HepG2 (cell line): ENCODE measurements around the gene SLC16A13. TPM values are rescaled to one million over a fixed set of nuclear protein-coding genes. Genes with fewer than 3 reads are reported as not detected.

Source experiments
- DMAP1 ChIP-seq: IDR thresholded peaks from 2 replicates; pipeline ENCODE4 v1.6.1; 2016
- HDAC2 ChIP-seq: sonication (generic); formaldehyde crosslinking; IDR thresholded peaks from 2 replicates; pipeline ENCODE4 v1.4.0; 2020; ENCODE audit warnings: missing genetic modification reagents
- KDM6A ChIP-seq: IDR thresholded peaks from 2 replicates; pipeline ENCODE4 v1.6.1; 2016; ENCODE audit warnings: low read depth
- MAFF ChIP-seq: IDR thresholded peaks from 2 replicates; pipeline ENCODE4 v1.6.1; 2011; ENCODE audit warnings: low read depth, low read length, improper control_type of control experiment
- NCOA2 ChIP-seq: sonication (generic); formaldehyde crosslinking; IDR thresholded peaks from 2 replicates; pipeline ENCODE4 v1.8.0; 2022; ENCODE audit warnings: inconsistent platforms
- NR2F6 ChIP-seq, 2 experiments: IDR thresholded peaks; 2 replicates each; pipeline ENCODE4 v1.6.1; 2016; ENCODE audit warnings: antibody characterized with exemption in 1 of 2, mild to moderate bottlenecking in 1 of 2
- RARA ChIP-seq: IDR thresholded peaks from 2 replicates; pipeline ENCODE4 v1.6.1; 2016; ENCODE audit warnings: missing genetic modification reagents, missing compliant biosample characterization
- SALL1 ChIP-seq: sonication (generic); formaldehyde crosslinking; IDR thresholded peaks from 2 replicates; pipeline ENCODE4 v1.8.0; 2022; ENCODE audit warnings: mild to moderate bottlenecking, missing genetic modification reagents
- ZNF605 ChIP-seq: sonication (generic); formaldehyde crosslinking; IDR thresholded peaks from 2 replicates; pipeline ENCODE4 v1.8.0; 2022; ENCODE audit warnings: mild to moderate bottlenecking, missing genetic modification reagents
- ZNF614 ChIP-seq: IDR thresholded peaks from 2 replicates; pipeline ENCODE4 v1.6.1; 2018; ENCODE audit warnings: missing biosample characterization, missing genetic modification reagents, inconsistent platforms, borderline replicate concordance
- ZNF761 ChIP-seq: sonication (generic); formaldehyde crosslinking; conservative IDR thresholded peaks from 2 replicates; pipeline ENCODE4 v1.4.0; 2020; ENCODE audit warnings: mild to moderate bottlenecking, missing genetic modification reagents
- polyA plus RNA-seq, 8 experiments: library from polyadenylated mRNA; depleted of rRNA in 3 of 8; stranded (reverse) in 7 of 8; unstranded in 1 of 8; fragments of >200 nt; fragmentation: Illumina TruSeq in 4 of 8; extraction: Trizol in 4 of 8; gene quantifications; 2 replicates each; pipeline versions ENCODE4 v1.2.1 to v1.2.3, GENCODE V29; 2011 to 2016; ENCODE audit warnings: low read depth in 4 of 8, missing spikeins in 1 of 8, mixed read lengths in 1 of 8; ENCODE audit not compliant: insufficient read depth in 1 of 8
- total RNA-seq, 5 experiments: library from RNA; depleted of rRNA; stranded (reverse); fragments of >200 nt; fragmentation: Illumina TruSeq; extraction: Trizol; gene quantifications; 2 replicates each; pipeline ENCODE4 v1.2.3, GENCODE V29; 2016; ENCODE audit warnings: low read depth in 1 of 5
- TF ChIP-seq, protein P1 (sequence below): IDR thresholded peaks from 2 replicates; pipeline ENCODE4 v1.6.1; 2016; ENCODE audit warnings: low read depth, missing genetic modification reagents, missing compliant biosample characterization
- TF ChIP-seq, protein P2 (sequence below): sonication (generic); formaldehyde crosslinking; IDR thresholded peaks from 2 replicates; pipeline ENCODE4 v1.4.0; 2020; ENCODE audit warnings: missing genetic modification reagents, borderline replicate concordance
- TF ChIP-seq, protein P3 (sequence below): IDR thresholded peaks from 2 replicates; pipeline ENCODE4 v1.6.1; 2016; ENCODE audit warnings: mild to moderate bottlenecking
- TF ChIP-seq, protein P4 (sequence below): sonication (generic); formaldehyde crosslinking; IDR thresholded peaks from 2 replicates; pipeline ENCODE4 v1.4.0; 2020; ENCODE audit warnings: missing genetic modification reagents

Gene SLC16A13
- total and polyA plus RNA-seq, 2 of the 13 experiments (the other 11 are each of a cell fraction or from before 2014, with no cell fraction given), result 2.2 to 3.0 TPM

DNA sequence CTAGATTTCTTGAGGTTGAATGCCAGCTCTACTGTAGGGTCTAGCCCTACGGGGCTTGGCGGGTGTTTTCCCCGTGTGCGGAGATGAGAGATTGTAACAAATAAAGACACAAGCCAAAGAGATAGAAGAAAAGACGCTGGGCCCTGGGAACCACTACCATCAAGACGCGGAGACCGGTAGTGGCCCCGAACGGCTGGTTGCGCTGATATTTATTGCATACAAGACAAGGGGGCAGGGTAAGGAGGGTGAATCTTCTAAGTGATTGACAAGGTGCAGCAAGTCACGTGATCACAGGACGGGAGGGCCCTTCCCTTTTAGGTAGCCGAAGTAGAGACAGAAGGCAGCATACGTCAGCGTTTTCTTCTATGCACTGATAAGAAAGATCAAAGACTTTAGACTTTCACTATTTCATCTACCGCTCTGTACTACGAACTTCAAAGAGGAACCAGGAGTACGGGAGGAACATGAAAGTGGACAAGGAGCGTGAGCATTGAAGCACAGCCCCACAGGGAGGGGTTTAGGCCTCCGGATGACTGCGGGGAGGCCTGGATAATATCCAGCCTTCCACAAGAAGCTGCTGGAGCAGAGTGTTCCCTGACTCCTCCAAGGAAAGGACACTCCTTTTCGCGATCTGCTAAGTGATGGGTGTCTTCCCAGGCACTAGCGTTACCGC lies 11.0 kb downstream of the SLC16A13 start (continued):
- TF ChIP-seq, protein P1, sequence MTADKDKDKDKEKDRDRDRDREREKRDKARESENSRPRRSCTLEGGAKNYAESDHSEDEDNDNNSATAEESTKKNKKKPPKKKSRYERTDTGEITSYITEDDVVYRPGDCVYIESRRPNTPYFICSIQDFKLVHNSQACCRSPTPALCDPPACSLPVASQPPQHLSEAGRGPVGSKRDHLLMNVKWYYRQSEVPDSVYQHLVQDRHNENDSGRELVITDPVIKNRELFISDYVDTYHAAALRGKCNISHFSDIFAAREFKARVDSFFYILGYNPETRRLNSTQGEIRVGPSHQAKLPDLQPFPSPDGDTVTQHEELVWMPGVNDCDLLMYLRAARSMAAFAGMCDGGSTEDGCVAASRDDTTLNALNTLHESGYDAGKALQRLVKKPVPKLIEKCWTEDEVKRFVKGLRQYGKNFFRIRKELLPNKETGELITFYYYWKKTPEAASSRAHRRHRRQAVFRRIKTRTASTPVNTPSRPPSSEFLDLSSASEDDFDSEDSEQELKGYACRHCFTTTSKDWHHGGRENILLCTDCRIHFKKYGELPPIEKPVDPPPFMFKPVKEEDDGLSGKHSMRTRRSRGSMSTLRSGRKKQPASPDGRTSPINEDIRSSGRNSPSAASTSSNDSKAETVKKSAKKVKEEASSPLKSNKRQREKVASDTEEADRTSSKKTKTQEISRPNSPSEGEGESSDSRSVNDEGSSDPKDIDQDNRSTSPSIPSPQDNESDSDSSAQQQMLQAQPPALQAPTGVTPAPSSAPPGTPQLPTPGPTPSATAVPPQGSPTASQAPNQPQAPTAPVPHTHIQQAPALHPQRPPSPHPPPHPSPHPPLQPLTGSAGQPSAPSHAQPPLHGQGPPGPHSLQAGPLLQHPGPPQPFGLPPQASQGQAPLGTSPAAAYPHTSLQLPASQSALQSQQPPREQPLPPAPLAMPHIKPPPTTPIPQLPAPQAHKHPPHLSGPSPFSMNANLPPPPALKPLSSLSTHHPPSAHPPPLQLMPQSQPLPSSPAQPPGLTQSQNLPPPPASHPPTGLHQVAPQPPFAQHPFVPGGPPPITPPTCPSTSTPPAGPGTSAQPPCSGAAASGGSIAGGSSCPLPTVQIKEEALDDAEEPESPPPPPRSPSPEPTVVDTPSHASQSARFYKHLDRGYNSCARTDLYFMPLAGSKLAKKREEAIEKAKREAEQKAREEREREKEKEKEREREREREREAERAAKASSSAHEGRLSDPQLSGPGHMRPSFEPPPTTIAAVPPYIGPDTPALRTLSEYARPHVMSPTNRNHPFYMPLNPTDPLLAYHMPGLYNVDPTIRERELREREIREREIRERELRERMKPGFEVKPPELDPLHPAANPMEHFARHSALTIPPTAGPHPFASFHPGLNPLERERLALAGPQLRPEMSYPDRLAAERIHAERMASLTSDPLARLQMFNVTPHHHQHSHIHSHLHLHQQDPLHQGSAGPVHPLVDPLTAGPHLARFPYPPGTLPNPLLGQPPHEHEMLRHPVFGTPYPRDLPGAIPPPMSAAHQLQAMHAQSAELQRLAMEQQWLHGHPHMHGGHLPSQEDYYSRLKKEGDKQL (CRISPR knock-in tag), result peak; percentile 71; the same call in 1 of the 2 replicates
- TF ChIP-seq, protein P2, sequence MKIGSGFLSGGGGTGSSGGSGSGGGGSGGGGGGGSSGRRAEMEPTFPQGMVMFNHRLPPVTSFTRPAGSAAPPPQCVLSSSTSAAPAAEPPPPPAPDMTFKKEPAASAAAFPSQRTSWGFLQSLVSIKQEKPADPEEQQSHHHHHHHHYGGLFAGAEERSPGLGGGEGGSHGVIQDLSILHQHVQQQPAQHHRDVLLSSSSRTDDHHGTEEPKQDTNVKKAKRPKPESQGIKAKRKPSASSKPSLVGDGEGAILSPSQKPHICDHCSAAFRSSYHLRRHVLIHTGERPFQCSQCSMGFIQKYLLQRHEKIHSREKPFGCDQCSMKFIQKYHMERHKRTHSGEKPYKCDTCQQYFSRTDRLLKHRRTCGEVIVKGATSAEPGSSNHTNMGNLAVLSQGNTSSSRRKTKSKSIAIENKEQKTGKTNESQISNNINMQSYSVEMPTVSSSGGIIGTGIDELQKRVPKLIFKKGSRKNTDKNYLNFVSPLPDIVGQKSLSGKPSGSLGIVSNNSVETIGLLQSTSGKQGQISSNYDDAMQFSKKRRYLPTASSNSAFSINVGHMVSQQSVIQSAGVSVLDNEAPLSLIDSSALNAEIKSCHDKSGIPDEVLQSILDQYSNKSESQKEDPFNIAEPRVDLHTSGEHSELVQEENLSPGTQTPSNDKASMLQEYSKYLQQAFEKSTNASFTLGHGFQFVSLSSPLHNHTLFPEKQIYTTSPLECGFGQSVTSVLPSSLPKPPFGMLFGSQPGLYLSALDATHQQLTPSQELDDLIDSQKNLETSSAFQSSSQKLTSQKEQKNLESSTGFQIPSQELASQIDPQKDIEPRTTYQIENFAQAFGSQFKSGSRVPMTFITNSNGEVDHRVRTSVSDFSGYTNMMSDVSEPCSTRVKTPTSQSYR (CRISPR knock-in tag), result peak; percentile 26; the same call in 1 of the 2 replicates
- TF ChIP-seq KDM6A (peak; percentile 50; the same call in 1 of the 2 replicates), ZNF605 (CRISPR knock-in tag) (peak; percentile 27; the same call in 1 of the 2 replicates), ZNF761 (CRISPR knock-in tag) (0 out of 2 replicates have a peak, but pooled peaks have one; percentile 38), ZNF614 (peak; percentile 54; the same call in 1 of the 2 replicates), SALL1 (peak; percentile 71), NR2F6 (IDR thresholded peaks at IDR 0.05) (0 out of 2 replicates have a peak, but pooled peaks have one; percentile 27), NR2F6 (CRISPR knock-in tag; IDR thresholded peaks at IDR 0.05) (peak; percentile 42; the same call in 1 of the 2 replicates), MAFF (peak; percentile 86), NCOA2 (peak; percentile 83), DMAP1 (peak; percentile 18; the same call in 1 of the 2 replicates), RARA (peak; percentile 53; the same call in 1 of the 2 replicates), HDAC2 (CRISPR knock-in tag) (peak; percentile 78)
- TF ChIP-seq, protein P3, sequence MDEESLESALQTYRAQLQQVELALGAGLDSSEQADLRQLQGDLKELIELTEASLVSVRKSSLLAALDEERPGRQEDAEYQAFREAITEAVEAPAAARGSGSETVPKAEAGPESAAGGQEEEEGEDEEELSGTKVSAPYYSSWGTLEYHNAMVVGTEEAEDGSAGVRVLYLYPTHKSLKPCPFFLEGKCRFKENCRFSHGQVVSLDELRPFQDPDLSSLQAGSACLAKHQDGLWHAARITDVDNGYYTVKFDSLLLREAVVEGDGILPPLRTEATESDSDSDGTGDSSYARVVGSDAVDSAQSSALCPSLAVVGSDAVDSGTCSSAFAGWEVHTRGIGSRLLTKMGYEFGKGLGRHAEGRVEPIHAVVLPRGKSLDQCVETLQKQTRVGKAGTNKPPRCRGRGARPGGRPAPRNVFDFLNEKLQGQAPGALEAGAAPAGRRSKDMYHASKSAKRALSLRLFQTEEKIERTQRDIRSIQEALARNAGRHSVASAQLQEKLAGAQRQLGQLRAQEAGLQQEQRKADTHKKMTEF (CRISPR knock-in tag), result peak; percentile 51; the same call in 1 of the 2 replicates
- TF ChIP-seq, protein P4, sequence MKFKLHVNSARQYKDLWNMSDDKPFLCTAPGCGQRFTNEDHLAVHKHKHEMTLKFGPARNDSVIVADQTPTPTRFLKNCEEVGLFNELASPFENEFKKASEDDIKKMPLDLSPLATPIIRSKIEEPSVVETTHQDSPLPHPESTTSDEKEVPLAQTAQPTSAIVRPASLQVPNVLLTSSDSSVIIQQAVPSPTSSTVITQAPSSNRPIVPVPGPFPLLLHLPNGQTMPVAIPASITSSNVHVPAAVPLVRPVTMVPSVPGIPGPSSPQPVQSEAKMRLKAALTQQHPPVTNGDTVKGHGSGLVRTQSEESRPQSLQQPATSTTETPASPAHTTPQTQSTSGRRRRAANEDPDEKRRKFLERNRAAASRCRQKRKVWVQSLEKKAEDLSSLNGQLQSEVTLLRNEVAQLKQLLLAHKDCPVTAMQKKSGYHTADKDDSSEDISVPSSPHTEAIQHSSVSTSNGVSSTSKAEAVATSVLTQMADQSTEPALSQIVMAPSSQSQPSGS (CRISPR knock-in tag), result peak; percentile 92
